Endothelial cell of umbilical vein (primary cell): Measurements from ENCODE around the gene ASF1A. TPM values are rescaled to one million over a fixed set of nuclear protein-coding genes. Genes with fewer than 3 reads are reported as not detected.

Source experiments
- BruUV-seq: library from RNA; stranded (reverse); fragments of 400-500 nt; replicated peaks from 2 replicates; lab custom pipeline; 2021; lab: Mats Ljungman, UMichigan
- CTCF ChIA-PET: fragments of 300-600, 350-600 bp; sonication (Branson Sonifier 250); formaldehyde crosslinking; loops from one replicate; lab custom pipeline; 2021; ENCODE audit warnings: antibody characterized with exemption, inconsistent platforms; lab: Charles Lee
- POLR2A ChIA-PET: fragments of 300-600, 350-600 bp; sonication (Branson Sonifier 250); formaldehyde crosslinking; loops from one replicate; lab custom pipeline; 2021; ENCODE audit warnings: antibody characterized with exemption, inconsistent platforms; lab: Charles Lee
- DNase-seq: peaks from one replicate; pipeline ENCODE4 v3.0.0-alpha.2; 2011; ENCODE audit warnings: low read depth, low spot score
- FAIRE-seq: peaks from 2 replicates; lab custom pipeline; 2011; peaks lifted over from hg19 to GRCh38; lab: Jason Lieb, UNC
- H2AFZ ChIP-seq: 2 replicates; pipeline ENCODE4 v1.6.0; 2012; ENCODE audit warnings: low read depth, low read length, control low read depth, inconsistent platforms
- H3K27ac ChIP-seq: 2 replicates; pipeline ENCODE4 v1.5.1; 2011; ENCODE audit warnings: low read depth, mild to moderate bottlenecking, control low read depth, low read length, moderate library complexity; ENCODE audit not compliant: insufficient read depth
- H3K27me3 ChIP-seq, 2 experiments: 2 replicates each; pipeline versions ENCODE4 v1.6.0 to v1.6.1; 2011; ENCODE audit warnings: low read length in 2 of 2, mixed read lengths in 1 of 2; ENCODE audit not compliant: control insufficient read depth in 2 of 2, insufficient read depth in 2 of 2
- H3K36me3 ChIP-seq, 2 experiments: 2 replicates in 1 of 2; 3 replicates in 1 of 2; pipeline ENCODE4 v1.5.1; 2011; ENCODE audit warnings: low read length in 2 of 2, mild to moderate bottlenecking in 1 of 2, moderate library complexity in 1 of 2; ENCODE audit not compliant: control insufficient read depth in 2 of 2, insufficient read depth in 2 of 2; ENCODE audit errors: extremely low read depth in 1 of 2
- H3K4me1 ChIP-seq: 3 replicates; pipeline ENCODE4 v1.5.1; 2011; ENCODE audit warnings: mild to moderate bottlenecking, low read length; ENCODE audit not compliant: control insufficient read depth, insufficient read depth; ENCODE audit errors: extremely low read depth
- H3K4me2 ChIP-seq: 2 replicates; pipeline ENCODE4 v1.6.1; 2011; ENCODE audit warnings: low read length, control low read depth, mixed read lengths; ENCODE audit not compliant: insufficient read depth
- H3K4me3 ChIP-seq, 3 experiments: fragments of 200-600 bp in 1 of 3; sonication (generic), shearing (Covaris generic) in 1 of 3; replicated peaks in 1 of 3; 2 replicates each; pipeline ENCODE4 v1.5.1; 2011 to 2016; ENCODE audit warnings: control low read depth in 3 of 3, low read length in 3 of 3, mild to moderate bottlenecking in 2 of 3, inconsistent platforms in 1 of 3, low read depth in 1 of 3, moderate library complexity in 1 of 3; ENCODE audit not compliant: insufficient read depth in 1 of 3
- H3K79me2 ChIP-seq: 2 replicates; pipeline ENCODE4 v1.6.0; 2012; ENCODE audit warnings: low read length, inconsistent platforms; ENCODE audit not compliant: control insufficient read depth, insufficient read depth
- H3K9ac ChIP-seq: replicated peaks from 2 replicates; pipeline ENCODE3; 2011; ENCODE audit warnings: low read length, control low read depth; ENCODE audit not compliant: insufficient read depth; ENCODE audit errors: extremely low read depth
- H3K9me1 ChIP-seq: replicated peaks from 3 replicates; pipeline ENCODE4 v1.6.0; 2011; ENCODE audit warnings: mild to moderate bottlenecking, low read length; ENCODE audit not compliant: control insufficient read depth, insufficient read depth; ENCODE audit errors: extremely low read depth
- H3K9me3 ChIP-seq: replicated peaks from 2 replicates; pipeline ENCODE4 v1.5.1; 2012; ENCODE audit warnings: low read length, inconsistent platforms; ENCODE audit not compliant: control insufficient read depth, insufficient read depth
- H4K20me1 ChIP-seq: replicated peaks from 2 replicates; pipeline ENCODE3; 2011; ENCODE audit warnings: mild to moderate bottlenecking, low read length; ENCODE audit not compliant: control insufficient read depth, insufficient read depth; ENCODE audit errors: extremely low read depth
- CTCF ChIP-seq, 2 donors: IDR thresholded peaks; 1 replicate in 1 of 2; 2 replicates in 1 of 2; pipeline ENCODE4 v1.5.1; 2011; ENCODE audit warnings: low read length in 2 of 2, mild to moderate bottlenecking in 2 of 2, moderate library complexity in 2 of 2, control low read depth in 1 of 2, inconsistent platforms in 1 of 2, low read depth in 1 of 2; ENCODE audit not compliant: insufficient read depth in 1 of 2; ENCODE audit errors: extremely low read depth in 1 of 2
- EZH2 ChIP-seq: IDR thresholded peaks from 2 replicates; pipeline ENCODE4 v1.6.1; 2012; ENCODE audit warnings: borderline replicate concordance, low read depth, mild to moderate bottlenecking, moderate library complexity, low read length, inconsistent platforms; ENCODE audit not compliant: severe bottlenecking
- MAX ChIP-seq: IDR thresholded peaks from 2 replicates; pipeline ENCODE4 v1.6.1; 2011; ENCODE audit not compliant: insufficient read depth, insufficient read length
- POLR2AphosphoS5 ChIP-seq: IDR thresholded peaks from 2 replicates; pipeline ENCODE4 v1.6.1; 2012; ENCODE audit warnings: low read depth, mild to moderate bottlenecking, control low read depth, low read length, moderate library complexity; ENCODE audit not compliant: insufficient read depth
- dilution Hi-C: fragments of 300-500 bp; cut with MboI; formaldehyde crosslinking; loops from one replicate; pipeline ENCODE4 v1.15.0; 2019; ENCODE audit warnings: low sequenced_read_pairs; ENCODE audit not compliant: extremely low pct_ligation_motif_present
- intact Hi-C: fragments of 100-400 bp; cut with micrococcal nuclease; formaldehyde crosslinking; loops from one replicate; pipeline ENCODE4 v1.10.0; 2022
- polyA plus RNA-seq, 4 experiments: library from polyadenylated mRNA; depleted of rRNA in 3 of 4; stranded (reverse) in 3 of 4; unstranded in 1 of 4; fragments of >200 nt; gene quantifications; 2 replicates each; pipeline versions ENCODE4 v1.2.1 to v1.2.3, GENCODE V29; 2011 to 2012; ENCODE audit warnings: missing spikeins in 1 of 4
- total RNA-seq: library from RNA; stranded (reverse); gene quantifications from 2 replicates; pipeline ENCODE4 v1.2.3, GENCODE V29; 2021

Gene ASF1A
- total and polyA plus RNA-seq, 2 donors (not counting 3 experiments of a cell fraction or from before 2014, with no cell fraction given) = 17.6 to 38.4 TPM

GRCh38 chr6:118917546-118918328 lies 23.8 kb downstream of the ASF1A start:
- Histone ChIP-seq H3K9me3 (no peaks in the 10 kb centered on the region), H3K36me3 (peaks cover 7 to 8% of the 10 kb centered on the region in 2 experiments), H3K4me3 (no peak overlapping the region), H3K27ac (no peak overlapping the region), H4K20me1 (no peaks in the 10 kb centered on the region), H3K4me2 (no peak overlapping the region), H3K4me1 (no peaks in the 10 kb centered on the region), H3K9ac (no peak overlapping the region), H2AFZ (no peak overlapping the region), H3K79me2 (no peaks in the 10 kb centered on the region), H3K27me3 (no peaks in the 10 kb centered on the region), H3K9me1 (no peaks in the 10 kb centered on the region)
- intact Hi-C loops = no loop called here
- BruUV-seq = no TSS peak
- DNase-seq (no peak), FAIRE-seq (peak; percentile 24)
- dilution Hi-C loops = no loop called here
- ChIA-PET POLR2A (no interaction called here), CTCF (interaction anchor here (1.0 to 1.1 kb wide), 2 partner anchors 21 to 193 kb away, joined by 3 read pairs; no protein-coding TSS in a partner anchor)
- TF ChIP-seq EZH2 (no peak), CTCF (IDR thresholded peaks at IDR 0.05; ENCODE audit: extremely low read depth in 1 of 2, insufficient read depth in 1 of 2, low read depth in 1 of 2, low read length in 2 of 2) (no peak), MAX (no peak), POLR2AphosphoS5 (no peak)
